Urinary bladder (tissue), 2 donors: Measurements from ENCODE around the gene PLA2G2F. TPM values are rescaled to one million over a fixed set of nuclear protein-coding genes. Genes with fewer than 3 reads are reported as not detected.

Experiments
- polyA plus RNA-seq: library from polyadenylated mRNA; stranded (reverse); fragments of 200-250 nt; gene quantifications from one replicate; pipeline ENCODE4 v1.2.3, GENCODE V29; 2013
- total RNA-seq: library from RNA; depleted of rRNA; stranded (reverse); fragments of >200 nt; gene quantifications from one replicate; pipeline ENCODE4 v1.2.3, GENCODE V29; 2014
- donor health status: healthy.

Gene PLA2G2F
- total and polyA plus RNA-seq, 2 donors: 1.3 to 2.6 TPM

Other genes starting within 250 kb of the PLA2G2F start
- not detected for gene PLA2G2E, start 215.7 kb upstream of the PLA2G2F start, total RNA-seq
- not detected for gene PLA2G2E, start 215.7 kb upstream of the PLA2G2F start, polyA plus RNA-seq
- gene PLA2G2A, start 159.7 kb upstream of the PLA2G2F start, total RNA-seq: 0.48 TPM
- 1,346 TPM for gene PLA2G2A, start 159.7 kb upstream of the PLA2G2F start, polyA plus RNA-seq
- 7.3 TPM for gene PLA2G5, start 69.1 kb upstream of the PLA2G2F start, total RNA-seq
- gene PLA2G5, start 69.1 kb upstream of the PLA2G2F start, polyA plus RNA-seq: 31.9 TPM
- gene PLA2G2D, start 19.8 kb upstream of the PLA2G2F start, total RNA-seq: not detected
- not detected for gene PLA2G2D, start 19.8 kb upstream of the PLA2G2F start, polyA plus RNA-seq
- gene UBXN10, start 46.8 kb downstream of the PLA2G2F start, total RNA-seq: 2.4 TPM
- gene UBXN10, start 46.8 kb downstream of the PLA2G2F start, polyA plus RNA-seq: 3.2 TPM
- gene PLA2G2C, start 47.2 kb downstream of the PLA2G2F start, total RNA-seq: not detected
- gene PLA2G2C, start 47.2 kb downstream of the PLA2G2F start, polyA plus RNA-seq: not detected
- gene VWA5B1, start 151.6 kb downstream of the PLA2G2F start, total RNA-seq: 0.58 TPM
- gene VWA5B1, start 151.6 kb downstream of the PLA2G2F start, polyA plus RNA-seq: 0.51 TPM